Activated CD4-positive, alpha-beta T cell treated with anti-CD3 and anti-CD28 coated beads, Interleukin-2, amount 10 ng/mL, durations not matched to agents 7 days and 5 days (primary cell): Measurements from ENCODE around the gene LDB1. TPM values are rescaled to one million over a fixed set of nuclear protein-coding genes. Genes with fewer than 3 reads are reported as not detected.

Experiments
- CTCF ChIA-PET: fragments of 350-600 bp; sonication (Branson Sonifier 250); formaldehyde crosslinking; loops from one replicate; lab custom pipeline; 2021; ENCODE audit warnings: antibody characterized with exemption; lab: Charles Lee
- POLR2A ChIA-PET: fragments of 350-600 bp; sonication (Branson Sonifier 250); formaldehyde crosslinking; loops from one replicate; lab custom pipeline; 2021; ENCODE audit warnings: antibody characterized with exemption; lab: Charles Lee
- DNase-seq: peaks from one replicate; pipeline ENCODE4 v3.0.0-alpha.2; 2020
- H3K27ac Mint-ChIP-seq: one replicate; pipeline ENCODE4 v1.8.0; 2021; ENCODE audit warnings: mild to moderate bottlenecking, moderate library complexity, mixed read lengths
- H3K27me3 Mint-ChIP-seq: one replicate; pipeline ENCODE4 v1.8.0; 2021; ENCODE audit warnings: mixed read lengths
- H3K36me3 Mint-ChIP-seq: one replicate; pipeline ENCODE4 v1.8.0; 2021; ENCODE audit warnings: low read depth, mixed read lengths
- H3K4me1 Mint-ChIP-seq: one replicate; pipeline ENCODE4 v1.8.0; 2021; ENCODE audit warnings: mixed read lengths
- H3K4me3 Mint-ChIP-seq: one replicate; pipeline ENCODE4 v1.8.0; 2021; ENCODE audit warnings: mild to moderate bottlenecking, moderate library complexity, mixed read lengths
- H3K9me3 Mint-ChIP-seq: one replicate; pipeline ENCODE4 v1.8.0; 2021; ENCODE audit warnings: mixed read lengths
- total RNA-seq, 2 experiments: library from RNA; stranded (reverse); gene quantifications; one replicate each; pipeline ENCODE4 v1.2.3, GENCODE V29; 2021

Gene LDB1
- total RNA-seq, 2 experiments from 2014 or later, result 96.2 to 105 TPM

DNA sequence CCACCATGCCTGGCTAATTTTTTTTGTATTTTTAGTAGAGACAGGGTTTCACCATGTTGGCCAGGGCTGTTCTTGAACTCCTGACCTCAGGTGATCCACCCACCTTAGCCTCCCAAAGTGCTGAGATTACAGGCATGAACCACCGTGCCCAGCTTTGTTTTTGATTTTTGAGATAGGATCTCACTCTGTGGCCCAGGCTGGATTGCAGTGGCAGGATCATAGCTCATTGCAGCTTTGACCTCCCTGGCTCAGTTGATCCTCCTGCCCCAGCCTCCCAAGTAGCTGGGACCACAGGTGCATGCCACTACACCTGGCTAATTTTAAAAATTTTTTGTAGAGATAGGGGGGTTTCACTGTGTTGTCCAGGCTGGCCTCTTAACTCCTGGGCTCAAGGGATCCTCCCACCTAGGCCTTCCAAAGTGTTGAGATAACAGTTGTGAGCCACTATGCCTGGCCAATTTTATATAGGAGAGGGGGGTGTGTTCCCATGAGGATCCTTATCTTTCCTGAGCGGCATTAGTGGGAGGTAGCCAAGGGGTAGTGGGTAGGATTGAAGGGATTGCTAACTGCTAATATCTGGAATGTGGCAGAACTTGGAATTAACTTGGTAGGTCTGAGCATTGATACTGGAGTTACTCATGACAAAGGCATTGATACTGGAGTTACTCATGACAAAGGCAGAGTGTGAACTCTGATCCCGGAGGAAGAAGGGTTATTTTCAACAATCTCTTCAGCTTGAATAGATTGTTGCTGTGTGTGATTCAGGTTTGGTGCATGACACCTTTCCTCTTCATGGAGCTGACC, 31.0 kb upstream of the LDB1 start:
- no peak for DNase-seq
- Mint-ChIP-seq H3K4me3 (peak overlapping the region; percentile 99), H3K27ac (peak overlapping the region; percentile 99), H3K4me1 (peaks cover 46% of the 10 kb centered on the region), H3K36me3 (peaks cover 60% of the 10 kb centered on the region), H3K27me3 (no peaks in the 10 kb centered on the region), H3K9me3 (no peaks in the 10 kb centered on the region)
- ChIA-PET POLR2A (interaction anchor here (0.9 to 1.5 kb wide), 3 partner anchors 13 to 33 kb away, joined by 3 read pairs; no protein-coding TSS in a partner anchor), CTCF (interaction anchor here (0.5 to 7.3 kb wide), 10 partner anchors 8 to 249 kb away, joined by 3 to 73 read pairs (median 4); partner anchors contain the start of gene PPRC1)

DNA sequence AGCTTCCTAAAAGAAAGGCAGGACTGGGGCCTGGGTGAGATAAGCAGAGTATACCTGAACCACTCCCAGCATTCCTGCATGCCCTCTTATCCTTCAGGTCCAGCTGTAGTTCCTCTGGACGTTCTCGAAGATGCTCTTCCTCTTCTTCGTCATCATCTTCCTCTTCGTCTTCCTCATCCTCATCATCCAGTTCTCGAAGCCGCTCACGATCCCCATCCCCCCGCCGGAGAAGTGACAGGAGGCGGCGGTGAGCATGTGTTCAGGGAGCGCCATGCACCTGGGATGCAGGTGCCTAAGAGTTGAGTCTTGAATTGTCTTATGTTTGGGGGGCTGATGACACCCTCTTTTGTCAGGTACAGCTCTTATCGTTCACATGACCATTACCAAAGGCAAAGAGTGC, 28.1 kb upstream of the LDB1 start:
- H3K36me3 Mint-ChIP-seq, result peaks cover 69% of the 10 kb centered on the region
- H3K27me3 Mint-ChIP-seq, result no peaks in the 10 kb centered on the region
- POLR2A ChIA-PET, result no interaction called here
- no peak overlapping the region for H3K27ac Mint-ChIP-seq
- no peak for DNase-seq
- no peak overlapping the region for H3K4me3 Mint-ChIP-seq
- H3K4me1 Mint-ChIP-seq, result peaks cover 28% of the 10 kb centered on the region
- H3K9me3 Mint-ChIP-seq, result no peaks in the 10 kb centered on the region
- CTCF ChIA-PET, result interaction anchor here (1.4 to 7.3 kb wide), 4 partner anchors 11 to 81 kb away, joined by 3 to 73 read pairs (median 18); partner anchors contain the start of gene PPRC1

DNA sequence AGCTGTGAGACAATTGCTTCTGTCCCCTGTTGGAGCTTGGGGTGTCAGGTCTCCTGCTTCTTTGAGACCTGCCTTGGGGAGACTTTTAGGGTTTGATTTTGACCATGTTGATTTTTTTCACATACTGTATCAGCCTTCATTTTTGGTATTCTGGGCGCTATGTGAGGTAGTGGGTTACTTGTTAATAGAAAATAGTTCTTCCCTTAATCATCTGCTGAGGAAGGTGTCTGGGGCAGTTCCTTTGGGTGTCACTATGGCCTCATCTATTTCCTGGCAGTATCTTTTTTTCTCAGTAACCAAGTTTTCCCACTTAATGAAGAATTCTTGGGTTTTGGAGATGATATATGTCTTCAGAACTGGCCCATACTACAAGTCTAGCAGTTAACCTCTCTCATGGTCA, 27.4 kb upstream of the LDB1 start:
- ChIA-PET CTCF (interaction anchor here (0.6 to 7.3 kb wide), 4 partner anchors 10 to 103 kb away, joined by 3 to 73 read pairs (median 18); partner anchors contain the start of gene PPRC1), POLR2A (no interaction called here)
- Mint-ChIP-seq H3K4me1 (peaks cover 21% of the 10 kb centered on the region), H3K27ac (peak overlapping the region; percentile 61), H3K36me3 (peaks cover 68% of the 10 kb centered on the region), H3K4me3 (no peak overlapping the region), H3K9me3 (no peaks in the 10 kb centered on the region), H3K27me3 (no peaks in the 10 kb centered on the region)
- DNase-seq, result no peak

DNA sequence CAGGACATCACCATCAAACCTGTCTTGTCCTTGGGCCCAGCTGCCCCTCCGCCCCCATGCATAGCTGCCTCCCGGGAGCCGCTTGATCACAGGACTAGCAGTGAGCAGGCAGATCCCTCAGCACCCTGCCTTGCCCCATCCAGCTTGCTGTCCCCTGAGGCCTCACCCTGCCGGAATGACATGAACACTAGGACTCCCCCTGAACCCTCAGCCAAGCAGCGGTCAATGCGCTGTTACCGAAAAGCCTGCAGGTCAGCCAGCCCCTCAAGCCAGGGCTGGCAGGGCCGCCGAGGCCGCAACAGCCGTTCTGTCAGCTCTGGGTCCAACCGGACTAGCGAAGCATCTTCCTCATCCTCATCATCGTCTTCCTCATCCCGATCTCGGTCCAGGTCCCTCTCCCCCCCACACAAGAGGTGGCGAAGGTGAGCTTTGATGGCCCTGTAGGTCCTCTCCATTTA, 26.8 kb upstream of the LDB1 start:
- H3K9me3 Mint-ChIP-seq, result no peaks in the 10 kb centered on the region
- H3K27ac Mint-ChIP-seq, result no peak overlapping the region
- H3K4me1 Mint-ChIP-seq, result peaks cover 19% of the 10 kb centered on the region
- ChIA-PET POLR2A (no interaction called here), CTCF (interaction anchor here (0.6 to 7.3 kb wide), 6 partner anchors 7 to 104 kb away, joined by 3 to 73 read pairs (median 6); partner anchors contain the start of gene PPRC1)
- H3K27me3 Mint-ChIP-seq, result no peaks in the 10 kb centered on the region
- H3K4me3 Mint-ChIP-seq, result no peak overlapping the region
- no peak for DNase-seq
- peaks cover 66% of the 10 kb centered on the region for H3K36me3 Mint-ChIP-seq

DNA sequence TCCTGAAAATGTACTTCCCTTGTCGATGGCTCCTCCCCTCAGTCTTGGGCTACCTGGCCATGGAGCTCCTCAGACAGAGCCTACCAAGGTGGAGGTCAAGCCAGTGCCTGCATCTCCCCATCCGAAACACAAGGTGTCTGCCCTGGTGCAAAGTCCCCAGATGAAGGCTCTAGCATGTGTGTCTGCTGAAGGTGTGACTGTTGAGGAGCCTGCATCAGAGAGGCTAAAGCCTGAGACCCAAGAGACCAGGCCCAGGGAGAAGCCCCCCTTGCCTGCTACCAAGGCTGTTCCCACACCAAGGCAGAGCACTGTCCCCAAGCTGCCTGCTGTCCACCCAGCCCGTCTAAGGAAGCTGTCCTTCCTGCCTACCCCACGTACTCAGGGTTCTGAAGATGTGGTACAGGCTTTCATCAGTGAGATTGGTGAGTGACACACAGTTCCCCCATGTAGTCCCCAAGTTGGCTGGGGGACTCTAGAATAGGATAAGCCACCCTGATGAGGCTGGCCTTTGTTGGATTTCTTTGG, 21.5 kb upstream of the LDB1 start:
- no peak for DNase-seq
- Mint-ChIP-seq H3K4me3 (no peak overlapping the region), H3K4me1 (peaks cover 8% of the 10 kb centered on the region), H3K9me3 (no peaks in the 10 kb centered on the region), H3K36me3 (peaks cover 58% of the 10 kb centered on the region), H3K27me3 (no peaks in the 10 kb centered on the region), H3K27ac (no peak overlapping the region)
- ChIA-PET CTCF (no interaction called here), POLR2A (no interaction called here)

DNA sequence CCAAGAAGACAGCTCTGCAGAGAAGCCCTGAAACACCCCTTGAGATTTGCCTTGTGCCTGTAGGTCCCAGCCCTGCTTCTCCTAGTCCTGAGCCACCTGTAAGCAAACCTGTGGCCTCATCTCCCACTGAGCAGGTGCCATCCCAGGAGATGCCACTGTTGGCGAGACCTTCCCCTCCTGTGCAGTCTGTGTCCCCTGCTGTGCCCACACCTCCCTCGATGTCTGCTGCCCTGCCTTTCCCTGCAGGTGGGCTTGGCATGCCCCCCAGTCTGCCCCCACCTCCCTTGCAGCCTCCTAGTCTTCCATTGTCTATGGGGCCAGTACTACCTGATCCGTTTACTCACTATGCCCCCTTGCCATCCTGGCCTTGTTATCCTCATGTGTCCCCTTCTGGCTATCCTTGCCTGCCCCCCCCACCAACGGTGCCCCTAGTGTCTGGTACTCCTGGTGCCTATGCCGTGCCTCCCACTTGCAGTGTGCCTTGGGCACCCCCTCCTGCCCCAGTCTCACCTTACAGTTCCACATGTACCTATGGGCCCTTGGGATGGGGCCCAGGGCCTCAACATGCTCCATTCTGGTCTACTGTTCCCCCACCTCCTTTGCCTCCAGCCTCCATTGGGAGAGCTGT, 20.9 kb upstream of the LDB1 start:
- H3K36me3 Mint-ChIP-seq, result peaks cover 54% of the 10 kb centered on the region

DNA sequence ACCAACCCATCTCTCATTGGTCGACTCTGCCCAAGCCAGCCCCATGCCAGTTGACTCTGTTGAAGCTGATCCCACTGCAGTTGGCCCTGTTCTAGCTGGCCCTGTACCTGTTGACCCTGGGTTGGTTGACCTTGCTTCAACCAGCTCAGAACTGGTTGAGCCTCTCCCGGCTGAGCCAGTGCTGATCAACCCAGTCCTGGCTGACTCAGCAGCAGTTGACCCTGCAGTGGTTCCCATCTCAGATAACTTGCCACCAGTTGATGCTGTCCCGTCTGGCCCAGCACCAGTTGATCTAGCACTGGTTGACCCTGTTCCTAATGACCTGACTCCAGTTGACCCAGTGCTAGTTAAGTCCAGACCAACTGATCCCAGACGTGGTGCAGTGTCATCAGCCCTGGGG, 20.1 kb upstream of the LDB1 start:
- CTCF ChIA-PET, result interaction anchor here (6.9 kb wide), 1 partner anchor 9 kb away, joined by 73 read pairs; the partner anchor contains the start of gene NOLC1
- Mint-ChIP-seq H3K4me1 (peaks cover 18% of the 10 kb centered on the region), H3K9me3 (no peaks in the 10 kb centered on the region), H3K27me3 (no peaks in the 10 kb centered on the region), H3K36me3 (peaks cover 54% of the 10 kb centered on the region), H3K27ac (no peak overlapping the region), H3K4me3 (no peak overlapping the region)
- no peak for DNase-seq
- POLR2A ChIA-PET, result no interaction called here

More for the DNA sequence above, 20.9 kb upstream of the LDB1 start:
- H3K4me3 Mint-ChIP-seq, result no peak overlapping the region
- H3K27ac Mint-ChIP-seq, result peak overlapping the region; percentile 62
- no peaks in the 10 kb centered on the region for H3K27me3 Mint-ChIP-seq
- DNase-seq, result no peak
- ChIA-PET CTCF (interaction anchor here (6.9 kb wide), 1 partner anchor 8 kb away, joined by 73 read pairs; the partner anchor contains the start of gene NOLC1), POLR2A (no interaction called here)
- H3K9me3 Mint-ChIP-seq, result no peaks in the 10 kb centered on the region
- H3K4me1 Mint-ChIP-seq, result peaks cover 11% of the 10 kb centered on the region

DNA sequence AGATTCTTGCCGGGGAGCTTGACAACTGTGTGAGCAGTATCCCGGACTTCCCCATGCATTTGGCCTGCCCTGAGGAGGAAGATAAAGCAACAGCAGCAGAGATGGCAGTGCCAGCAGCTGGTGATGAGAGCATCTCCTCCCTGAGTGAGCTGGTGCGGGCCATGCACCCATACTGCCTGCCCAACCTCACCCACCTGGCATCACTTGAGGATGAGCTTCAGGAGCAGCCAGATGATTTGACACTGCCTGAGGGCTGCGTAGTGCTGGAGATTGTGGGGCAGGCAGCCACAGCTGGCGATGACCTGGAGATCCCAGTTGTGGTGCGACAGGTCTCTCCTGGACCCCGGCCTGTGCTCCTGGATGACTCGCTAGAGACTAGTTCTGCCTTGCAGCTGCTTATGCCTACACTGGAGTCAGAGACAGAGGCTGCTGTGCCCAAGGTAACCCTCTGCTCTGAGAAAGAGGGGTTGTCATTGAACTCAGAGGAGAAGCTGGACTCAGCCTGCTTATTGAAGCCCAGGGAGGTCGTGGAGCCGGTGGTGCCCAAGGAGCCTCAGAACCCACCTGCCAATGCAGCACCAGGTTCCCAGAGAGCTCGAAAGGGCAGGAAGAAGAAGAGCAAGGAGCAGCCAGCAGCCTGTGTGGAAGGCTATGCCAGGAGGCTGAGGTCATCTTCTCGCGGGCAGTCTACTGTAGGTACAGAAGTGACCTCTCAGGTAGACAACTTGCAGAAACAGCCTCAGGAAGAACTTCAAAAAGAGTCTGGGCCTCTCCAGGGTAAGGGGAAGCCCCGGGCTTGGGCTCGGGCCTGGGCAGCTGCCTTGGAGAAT, 19.3 kb upstream of the LDB1 start:
- H3K36me3 Mint-ChIP-seq, result peaks cover 50% of the 10 kb centered on the region
- H3K27ac Mint-ChIP-seq, result peak overlapping the region; percentile 59
- ChIA-PET POLR2A (no interaction called here), CTCF (interaction anchor here (6.9 kb wide), 1 partner anchor 10 kb away, joined by 73 read pairs; the partner anchor contains the start of gene NOLC1)
- no peak for DNase-seq
- no peaks in the 10 kb centered on the region for H3K27me3 Mint-ChIP-seq
- H3K9me3 Mint-ChIP-seq, result no peaks in the 10 kb centered on the region
- peaks cover 26% of the 10 kb centered on the region for H3K4me1 Mint-ChIP-seq
- no peak overlapping the region for H3K4me3 Mint-ChIP-seq

DNA sequence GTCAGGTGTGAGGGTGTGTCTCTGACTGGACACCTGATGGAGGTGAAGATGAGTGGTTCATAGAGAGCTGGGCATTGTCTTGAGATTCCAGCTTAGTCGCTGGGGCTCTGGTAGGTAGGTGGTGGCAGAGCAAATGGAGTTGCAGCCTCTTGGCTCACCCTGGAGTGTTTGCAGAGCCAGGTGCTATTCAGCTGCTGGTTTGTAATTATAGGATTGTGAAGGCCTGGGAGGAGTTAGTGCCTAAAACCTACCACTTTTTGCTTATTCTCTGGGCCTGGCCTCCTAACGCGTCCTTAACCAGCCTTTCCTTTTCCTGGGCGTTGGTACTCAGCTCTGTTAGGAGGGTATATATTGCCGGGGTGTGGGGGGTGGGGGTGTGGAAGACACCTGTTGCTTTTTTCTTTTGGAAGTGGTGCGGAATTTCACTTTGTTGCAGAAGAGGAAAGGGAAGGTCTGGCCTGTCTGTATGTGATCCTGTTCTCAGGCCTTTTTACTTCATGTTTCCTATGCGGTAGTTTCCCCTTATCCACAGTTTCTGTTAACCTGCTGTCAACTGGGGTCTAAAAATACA, 15.9 kb upstream of the LDB1 start:
- H3K27me3 Mint-ChIP-seq, result no peaks in the 10 kb centered on the region
- no peak for DNase-seq
- H3K9me3 Mint-ChIP-seq, result no peaks in the 10 kb centered on the region
- peaks cover 42% of the 10 kb centered on the region for H3K4me1 Mint-ChIP-seq
- CTCF ChIA-PET, result interaction anchor here (0.8 to 6.9 kb wide), 3 partner anchors 13 to 287 kb away, joined by 3 to 73 read pairs (median 3); partner anchors contain the start of gene NOLC1
- H3K27ac Mint-ChIP-seq, result peak overlapping the region; percentile 0
- POLR2A ChIA-PET, result no interaction called here
- peaks cover 33% of the 10 kb centered on the region for H3K36me3 Mint-ChIP-seq
- H3K4me3 Mint-ChIP-seq, result peak overlapping the region; percentile 11

DNA sequence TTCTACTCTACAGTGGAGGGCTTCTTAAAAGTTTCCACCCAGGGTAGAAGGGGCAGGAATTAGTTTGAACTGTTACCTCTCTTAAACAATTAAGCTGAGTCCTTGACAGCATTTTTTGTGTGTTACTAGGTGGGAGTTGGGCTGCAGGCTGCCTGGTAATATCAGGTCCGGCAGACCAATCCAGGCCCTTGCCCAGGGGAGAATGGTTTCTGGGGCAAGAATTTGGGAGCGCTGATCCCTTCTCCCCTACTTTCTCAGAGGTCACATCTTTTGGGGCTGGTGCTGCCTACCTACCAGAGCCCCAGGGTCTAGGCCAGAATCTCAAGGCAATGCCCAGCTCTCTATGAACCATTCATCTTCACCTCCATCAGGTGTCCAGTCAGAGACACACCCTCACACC, 14.2 kb upstream of the LDB1 start:
- Mint-ChIP-seq H3K4me3 (peak overlapping the region; percentile 99), H3K27me3 (no peaks in the 10 kb centered on the region), H3K36me3 (peaks cover 20% of the 10 kb centered on the region), H3K9me3 (no peaks in the 10 kb centered on the region), H3K4me1 (peaks cover 42% of the 10 kb centered on the region), H3K27ac (peak overlapping the region; percentile 85)
- ChIA-PET CTCF (interaction anchor here (1.0 to 6.9 kb wide), 2 partner anchors 15 to 96 kb away, joined by 3 to 73 read pairs; partner anchors contain the start of gene NOLC1), POLR2A (interaction anchor here (0.9 kb wide), 1 partner anchor 17 kb away, joined by 3 read pairs; the partner anchor contains the start of gene NOLC1)
- DNase-seq, result no peak

DNA sequence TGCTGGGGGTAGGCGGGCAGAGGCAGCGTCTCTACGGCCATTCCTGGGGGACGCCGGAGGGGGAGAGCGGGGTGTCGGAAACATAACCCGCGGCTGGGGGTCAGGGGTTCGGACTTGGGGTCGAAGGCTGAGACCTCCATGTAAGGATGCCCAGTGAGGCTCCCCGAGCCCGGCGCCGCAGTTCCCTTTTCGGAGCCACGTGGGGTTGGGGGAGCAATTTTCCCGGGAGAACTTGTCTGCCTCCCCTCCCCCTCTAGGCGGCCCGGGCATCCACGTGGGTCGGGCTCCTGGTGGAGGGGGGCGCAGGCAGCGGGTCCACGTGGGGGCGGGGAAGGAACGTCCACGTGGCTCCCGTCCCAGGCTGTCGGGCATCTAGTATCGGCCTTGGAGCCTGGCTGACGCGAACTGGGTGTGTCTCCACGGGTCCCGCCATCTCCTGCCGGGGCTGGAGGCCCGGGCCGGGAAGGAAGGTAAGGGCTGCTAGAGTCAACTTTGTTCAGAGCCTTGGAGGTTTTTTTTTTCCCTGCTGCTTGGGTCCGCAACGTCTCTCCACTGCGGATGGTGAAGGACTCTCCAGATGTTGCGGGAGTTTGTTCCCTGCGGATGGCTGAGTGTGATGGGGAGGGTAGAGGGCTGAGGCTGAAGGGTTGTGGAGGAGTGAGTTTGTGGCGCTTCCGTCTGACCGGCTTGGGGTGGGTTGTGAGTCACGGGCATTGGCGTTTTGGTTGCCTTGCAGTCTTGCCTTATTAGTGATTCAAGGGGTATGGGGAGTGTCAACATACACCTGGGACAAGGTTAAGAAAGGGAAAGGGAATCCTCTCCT, 13.4 kb upstream of the LDB1 start:
- POLR2A ChIA-PET, result no interaction called here
- Mint-ChIP-seq H3K27me3 (no peaks in the 10 kb centered on the region), H3K36me3 (peaks cover 12% of the 10 kb centered on the region), H3K27ac (peak overlapping the region; percentile 99), H3K4me3 (peak overlapping the region; percentile 99), H3K4me1 (peaks cover 42% of the 10 kb centered on the region), H3K9me3 (no peaks in the 10 kb centered on the region)
- CTCF ChIA-PET, result interaction anchor here (1.1 to 6.9 kb wide), 2 partner anchors 16 to 299 kb away, joined by 4 to 73 read pairs; partner anchors contain the start of genes CUEDC2 and NOLC1
- DNase-seq, result peak; percentile 54
